Psoas muscle (tissue), 8 donors: ENCODE measurements around the gene MTHFD2L. TPM values are rescaled to one million over a fixed set of nuclear protein-coding genes. Genes with fewer than 3 reads are reported as not detected.
A peak's percentile ranks its signal among the peaks of the same experiment; 100 is the strongest.

Experiments used
- ATAC-seq, 4 donors: fragments of 200-7000 bp; cut with Tn5 transposase; one replicate each; pipeline ENCODE4 v1.9.1; 2020; ENCODE audit warnings: moderate library complexity in 3 of 4, mild to moderate bottlenecking in 2 of 4
- DNase-seq, 2 donors: peaks; one replicate each; pipeline ENCODE4 v3.0.0-alpha.2; 2020
- H3K27ac ChIP-seq: fragments of 200-600 bp; one replicate; pipeline ENCODE4 v1.8.0; 2022
- H3K27me3 ChIP-seq, 3 donors: fragments of 200-600 bp in 1 of 3; one replicate each; pipeline versions ENCODE4 v1.6.1 to v1.8.0; 2013 to 2022; ENCODE audit warnings: low read length in 2 of 3, mild to moderate bottlenecking in 2 of 3, moderate library complexity in 1 of 3; ENCODE audit not compliant: insufficient read depth in 3 of 3
- H3K36me3 ChIP-seq, 2 donors: fragments of 200-600 bp in 1 of 2; one replicate each; pipeline versions ENCODE4 v1.6.1 to v1.8.0; 2013 to 2022; ENCODE audit warnings: low read depth in 1 of 2, mild to moderate bottlenecking in 1 of 2, moderate library complexity in 1 of 2; ENCODE audit not compliant: insufficient read depth in 1 of 2
- H3K4me1 ChIP-seq: fragments of 200-600 bp; one replicate; pipeline ENCODE4 v1.8.0; 2022
- H3K4me3 ChIP-seq: fragments of 200-600 bp; one replicate; pipeline ENCODE4 v1.8.0; 2022; ENCODE audit warnings: mild to moderate bottlenecking
- H3K9me3 ChIP-seq: fragments of 200-600 bp; one replicate; pipeline ENCODE4 v1.8.0; 2022
- WGBS, 3 donors: extraction: QIAGEN DNeasy Blood & Tissue Kit; methylation state at CpG; one replicate each; pipeline versions ENCODE4 v1.1.6 to v1.1.7; 2013; 5-methylcytosine and 5-hydroxymethylcytosine counted together
- intact Hi-C, 2 donors: fragments of 100-400 bp; cut with DNase I; formaldehyde crosslinking; loops; one replicate each; pipeline versions ENCODE4 v1.11.0 to v1.14.2; 2022
- polyA plus RNA-seq, 3 donors: library from polyadenylated mRNA; stranded (reverse); fragments of 200-250 nt; gene quantifications; one replicate each; pipeline ENCODE4 v1.2.3, GENCODE V29; 2013
- total RNA-seq, 4 donors: library from RNA; stranded (reverse); fragmentation: NEBNext Ultra II Directional in 2 of 4; extraction: Animal tissue kit (Norgen Biotek cat#: 25700) in 2 of 4; gene quantifications; one replicate each; pipeline versions ENCODE4 v1.2.1 to v1.2.4, GENCODE V29; 2021 to 2023
- TF ChIP-seq, protein P1 (sequence below): fragments of 200-600 bp; IDR thresholded peaks from one replicate; pipeline ENCODE4 v1.8.0; 2022; ENCODE audit warnings: antibody characterized with exemption
- donor health status: healthy with polysubstance abuse.
- donor health status: DM: no; HTN: no; CAD: no; lungs with moderate emphysema.
- donor health status: Bipolar disorder and iron deficiency.
- donor health status: healthy.
- donor health status: DM: yes; HTN: yes; CAD: no.
- donor health status: DM: no; HTN: no; CAD: no.
- donor health status: DM: no; HTN: no; CAD: no.
- donor health status: DM: yes; HTN: yes; CAD: no.

MTHFD2L gene
- total and polyA plus RNA-seq, 7 donors, result 4.3 to 11.6 (median 9.0) TPM

DNA sequence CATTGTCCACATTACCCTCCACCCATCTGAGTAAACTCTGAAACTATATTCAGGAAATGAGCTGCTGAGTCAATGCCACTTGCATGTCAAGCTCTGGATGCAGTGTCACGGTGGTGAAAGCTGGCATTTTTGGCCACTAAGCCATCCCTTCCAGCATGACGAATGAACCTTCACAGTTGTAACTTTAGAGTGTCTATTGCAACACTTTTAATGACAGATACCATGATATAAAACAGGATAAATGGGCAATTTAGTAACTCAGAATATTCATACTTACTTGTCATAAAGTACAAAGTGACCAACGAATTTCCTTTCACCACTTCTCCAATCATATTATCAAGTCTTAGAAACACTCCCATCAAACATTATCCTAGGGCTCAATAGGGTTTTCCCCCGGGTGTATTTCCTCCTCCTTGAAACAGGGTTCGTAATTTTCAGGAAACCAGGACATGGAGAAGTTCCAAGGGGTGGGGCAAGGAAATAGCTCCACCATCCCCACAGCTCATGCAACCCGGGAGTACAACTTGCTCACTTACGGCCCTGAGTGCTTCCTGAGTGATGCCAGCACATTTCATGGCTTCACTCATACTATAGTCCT is 73.1 kb downstream of the MTHFD2L start:
- H3K4me1 ChIP-seq, result no peaks in the 10 kb centered on the region
- H3K36me3 ChIP-seq, result no peaks in the 10 kb centered on the region
- H3K4me3 ChIP-seq, result no peak overlapping the region
- TF ChIP-seq, protein P1, sequence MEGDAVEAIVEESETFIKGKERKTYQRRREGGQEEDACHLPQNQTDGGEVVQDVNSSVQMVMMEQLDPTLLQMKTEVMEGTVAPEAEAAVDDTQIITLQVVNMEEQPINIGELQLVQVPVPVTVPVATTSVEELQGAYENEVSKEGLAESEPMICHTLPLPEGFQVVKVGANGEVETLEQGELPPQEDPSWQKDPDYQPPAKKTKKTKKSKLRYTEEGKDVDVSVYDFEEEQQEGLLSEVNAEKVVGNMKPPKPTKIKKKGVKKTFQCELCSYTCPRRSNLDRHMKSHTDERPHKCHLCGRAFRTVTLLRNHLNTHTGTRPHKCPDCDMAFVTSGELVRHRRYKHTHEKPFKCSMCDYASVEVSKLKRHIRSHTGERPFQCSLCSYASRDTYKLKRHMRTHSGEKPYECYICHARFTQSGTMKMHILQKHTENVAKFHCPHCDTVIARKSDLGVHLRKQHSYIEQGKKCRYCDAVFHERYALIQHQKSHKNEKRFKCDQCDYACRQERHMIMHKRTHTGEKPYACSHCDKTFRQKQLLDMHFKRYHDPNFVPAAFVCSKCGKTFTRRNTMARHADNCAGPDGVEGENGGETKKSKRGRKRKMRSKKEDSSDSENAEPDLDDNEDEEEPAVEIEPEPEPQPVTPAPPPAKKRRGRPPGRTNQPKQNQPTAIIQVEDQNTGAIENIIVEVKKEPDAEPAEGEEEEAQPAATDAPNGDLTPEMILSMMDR, result no peak
- peak; percentile 61 to 84 (median 77) for ATAC-seq
- WGBS, 3 donors, result 15 to 40% (median 29%) methylated on average over 7 of the region's 7 CpGs
- no peaks in the 10 kb centered on the region for H3K9me3 ChIP-seq
- H3K27ac ChIP-seq, result no peak overlapping the region
- peak in 1 of 2 donors; percentile 28 for DNase-seq
- H3K27me3 ChIP-seq, result no peaks in the 10 kb centered on the region
- intact Hi-C loops, result no loop called here

DNA sequence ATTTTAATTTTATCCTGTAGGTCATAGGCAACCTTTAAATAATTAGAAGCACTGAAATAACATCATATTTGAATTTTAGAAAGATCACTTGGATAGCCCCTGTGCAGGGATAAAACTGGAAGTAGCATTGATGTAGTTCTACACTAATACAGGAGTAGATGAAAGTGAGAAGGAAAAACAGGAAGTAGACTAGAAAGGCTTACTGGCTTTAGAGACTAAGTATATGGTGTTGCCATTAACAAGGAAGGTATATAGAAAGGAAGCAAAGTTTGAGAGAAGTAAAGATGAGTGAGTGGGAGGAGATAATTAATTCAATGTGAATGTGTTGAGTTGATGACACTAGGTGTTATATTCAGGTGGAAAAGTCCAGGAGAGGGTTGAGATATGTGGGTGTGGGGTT is 77.2 kb downstream of the MTHFD2L start:
- TF ChIP-seq, protein P1, result no peak
- Histone ChIP-seq H3K36me3 (no peaks in the 10 kb centered on the region), H3K27ac (no peak overlapping the region), H3K4me3 (no peak overlapping the region), H3K27me3 (no peaks in the 10 kb centered on the region), H3K9me3 (no peaks in the 10 kb centered on the region), H3K4me1 (no peaks in the 10 kb centered on the region)
- DNase-seq, result no peak
- intact Hi-C loops, result no loop called here
- ATAC-seq, result no peak

DNA sequence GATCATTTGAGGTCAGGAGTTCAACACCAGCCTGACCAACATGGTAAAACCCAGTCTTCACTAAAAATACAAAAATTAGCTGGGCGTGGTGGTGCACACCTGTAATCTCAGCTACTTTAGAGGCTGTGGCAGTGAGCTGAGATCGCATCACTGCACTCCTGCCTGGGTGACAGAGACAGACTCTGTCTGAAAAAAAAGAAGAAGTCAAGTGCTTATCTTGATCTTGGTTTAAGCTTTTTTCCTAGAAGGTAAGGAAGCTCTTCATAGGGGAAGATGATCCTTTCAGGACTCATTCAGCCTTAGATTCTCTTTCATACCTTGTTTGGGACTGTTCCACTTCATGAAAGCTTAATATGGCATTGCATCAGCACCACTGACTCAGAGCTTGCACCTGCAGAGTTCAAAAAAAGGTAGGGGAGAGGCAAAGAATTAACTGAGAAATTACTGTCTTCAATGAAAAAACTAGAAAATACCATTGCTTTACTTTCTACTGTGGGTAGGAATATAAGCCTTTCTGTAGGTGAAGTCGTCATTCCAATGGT is 79.6 kb downstream of the MTHFD2L start:
- no peaks in the 10 kb centered on the region for H3K27me3 ChIP-seq
- DNase-seq (no peak), ATAC-seq (no peak)
- no peaks in the 10 kb centered on the region for H3K36me3 ChIP-seq
- TF ChIP-seq, protein P1, result no peak
- no peak overlapping the region for H3K4me3 ChIP-seq
- 77 to 96% (median 79%) methylated on average over 3 of the region's 3 CpGs for WGBS, 3 donors
- intact Hi-C loops, result no loop called here
- H3K27ac ChIP-seq, result no peak overlapping the region
- no peaks in the 10 kb centered on the region for H3K4me1 ChIP-seq
- no peaks in the 10 kb centered on the region for H3K9me3 ChIP-seq

DNA sequence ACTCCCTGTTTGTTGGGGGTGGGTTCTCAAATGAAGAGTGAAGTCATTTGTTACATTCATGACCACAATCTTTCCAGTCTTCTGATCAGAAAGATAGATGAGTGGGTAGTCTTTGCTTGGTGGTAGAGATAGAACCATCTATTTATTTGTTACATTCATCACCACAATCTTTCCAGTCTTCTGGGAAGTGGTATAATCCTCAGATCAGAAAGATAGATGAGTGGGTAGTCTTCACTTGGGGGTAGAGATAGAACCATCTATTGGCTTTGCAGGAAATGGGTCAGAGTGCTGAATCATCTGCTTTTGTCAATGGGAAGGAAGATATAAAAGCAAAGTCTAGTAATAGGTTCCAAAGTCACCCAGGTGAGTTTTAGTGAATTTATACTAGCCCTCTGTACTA is 86.1 kb downstream of the MTHFD2L start:
- ATAC-seq (no peak), DNase-seq (no peak)
- Histone ChIP-seq H3K9me3 (no peaks in the 10 kb centered on the region), H3K4me3 (no peak overlapping the region), H3K27ac (no peak overlapping the region), H3K36me3 (no peaks in the 10 kb centered on the region), H3K27me3 (no peaks in the 10 kb centered on the region), H3K4me1 (no peaks in the 10 kb centered on the region)
- intact Hi-C loops, result no loop called here
- TF ChIP-seq, protein P1, result no peak

DNA sequence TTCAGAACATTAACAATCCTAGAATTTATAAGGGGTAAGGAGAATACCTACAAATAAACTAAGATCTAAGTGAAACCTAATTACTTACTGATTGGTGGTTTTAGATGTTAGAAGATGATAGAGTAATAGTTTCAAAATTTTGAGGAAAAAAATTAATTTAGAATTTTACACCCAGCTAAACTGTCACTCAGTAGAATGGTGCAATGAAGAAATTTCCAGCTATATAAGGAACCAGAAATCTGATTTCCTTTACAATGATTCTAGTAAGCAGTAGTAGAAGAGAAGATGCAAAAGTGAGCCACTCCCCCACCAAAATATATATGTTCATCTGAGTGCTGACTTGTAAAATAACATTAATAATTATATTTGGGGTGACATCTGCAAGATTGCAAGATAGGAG is 95.0 kb downstream of the MTHFD2L start:
- Histone ChIP-seq H3K27me3 (no peaks in the 10 kb centered on the region), H3K4me1 (no peaks in the 10 kb centered on the region), H3K4me3 (no peak overlapping the region), H3K36me3 (no peaks in the 10 kb centered on the region), H3K27ac (no peak overlapping the region), H3K9me3 (peaks cover 12% of the 10 kb centered on the region)
- ATAC-seq, result no peak
- intact Hi-C loops, result no loop called here
- DNase-seq, result no peak
- TF ChIP-seq, protein P1, result no peak
